ENCODE results near the gene FAM20B.
A peak's percentile ranks its signal among the peaks of the same experiment; 100 is the strongest.
"Not testable (repeated sequence)": the region's sequence is repeated elsewhere in the genome, so short reads cannot be mapped to it uniquely, and the experiment has no call there.

Gene FAM20B

GRCh38 chr1:179025975-179026812, 500 bp downstream of the FAM20B start:
- peak; percentile 80 for DNase-seq

DNA sequence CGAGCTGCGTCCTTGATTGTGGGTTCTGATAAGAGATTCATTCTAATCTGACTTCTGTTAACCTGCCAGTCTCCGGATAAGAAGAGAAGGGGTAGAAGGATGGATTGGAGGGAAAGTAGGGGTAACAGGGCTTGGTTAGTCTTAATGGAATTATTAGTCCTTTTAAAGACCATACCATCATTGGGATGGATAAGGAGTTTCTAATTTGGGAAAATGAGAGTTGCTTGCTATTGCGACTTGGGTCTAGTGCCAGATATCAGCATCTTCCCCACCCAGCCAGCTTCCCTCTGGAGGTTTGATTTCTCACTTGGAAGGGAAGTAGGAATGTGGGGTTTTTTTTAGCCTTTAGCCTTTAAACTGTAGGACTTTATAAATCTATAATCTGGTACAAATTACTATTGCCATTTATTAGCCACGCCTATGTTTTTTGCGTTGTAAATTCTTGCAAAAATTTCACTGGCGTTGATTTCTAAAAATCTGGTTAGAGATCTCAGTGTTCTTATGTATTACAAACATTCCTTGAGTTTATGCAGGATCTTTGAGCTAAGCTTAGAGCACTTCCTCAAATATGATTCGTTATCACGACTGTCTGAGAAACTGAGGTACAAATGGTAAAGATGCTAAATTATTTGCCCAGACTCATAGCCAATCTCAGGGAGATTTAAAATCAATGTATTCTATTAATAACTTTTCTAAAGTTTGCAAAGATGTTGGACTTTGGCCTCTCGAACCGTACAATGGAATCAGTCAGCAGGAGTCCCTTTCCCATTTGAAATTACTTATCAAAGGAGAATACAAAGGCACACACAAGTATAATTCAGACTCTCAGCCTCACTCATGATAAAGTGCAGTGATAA, 1.3 kb downstream of the FAM20B start:
- DNase-seq, result no peak

GRCh38 chr1:179029321-179029759, 3.6 kb downstream of the FAM20B start:
- DNase-seq, result no peak

- no peak for DNase-seq
Measured at GRCh38 chr1:179030130-179030529, 4.4 kb downstream of the FAM20B start.

- no peak for DNase-seq
Measured at GRCh38 chr1:179030683-179031082, 5.0 kb downstream of the FAM20B start.

GRCh38 chr1:179031284-179031683, 5.6 kb downstream of the FAM20B start:
- no peak for DNase-seq

- DNase-seq, result no peak
Measured at GRCh38 chr1:179031855-179032513, 6.3 kb downstream of the FAM20B start.

DNA sequence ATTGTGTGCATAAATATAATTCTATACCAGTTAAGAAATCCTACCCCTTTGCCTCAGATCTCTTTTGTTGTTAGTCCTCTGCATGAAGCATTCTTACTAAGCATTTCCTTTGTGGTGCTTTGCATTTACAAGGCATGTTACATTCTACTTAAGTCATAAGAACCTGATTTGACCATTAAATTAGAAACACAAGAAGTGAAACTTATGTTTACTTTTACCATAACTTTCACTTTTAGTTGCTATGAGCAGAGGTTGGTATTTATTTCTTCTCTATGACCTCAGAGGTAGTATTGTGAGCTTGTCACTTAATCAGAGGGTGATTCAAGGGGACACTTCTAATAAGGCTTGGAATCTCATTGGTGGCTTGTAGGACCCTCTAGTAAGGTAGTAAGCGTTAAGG, 9.0 kb downstream of the FAM20B start:
- no peak for DNase-seq

GRCh38 chr1:179036844-179037465, 11.3 kb downstream of the FAM20B start:
- DNase-seq, result peak; percentile 37

- no peak for DNase-seq
Measured at GRCh38 chr1:179038528-179039281, 13.0 kb downstream of the FAM20B start.

GRCh38 chr1:179039502-179040174, 13.9 kb downstream of the FAM20B start:
- not testable (repeated sequence) for DNase-seq

DNA sequence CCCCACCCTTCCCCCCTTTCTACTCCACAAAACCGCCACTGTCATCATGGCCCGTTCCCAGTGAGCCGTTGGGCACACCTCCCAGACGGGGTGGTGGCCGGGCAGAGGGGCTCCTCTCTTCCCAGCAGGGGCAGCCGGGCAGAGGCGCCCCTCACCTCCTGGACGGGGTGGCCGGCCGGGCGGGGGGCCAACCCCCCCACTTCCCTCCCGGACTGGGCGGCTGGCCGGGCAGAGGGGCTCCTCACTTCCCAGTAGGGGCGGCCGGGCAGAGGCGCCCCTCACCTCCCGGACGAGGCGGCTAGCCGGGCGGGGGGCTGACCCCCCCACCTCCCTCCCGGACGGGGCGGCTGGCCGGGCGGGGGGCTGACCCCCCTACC, 14.5 kb downstream of the FAM20B start:
- DNase-seq, result not testable (repeated sequence)

- no peak for DNase-seq
Measured at GRCh38 chr1:179042087-179042486, 16.4 kb downstream of the FAM20B start.

GRCh38 chr1:179042700-179043099, 17.0 kb downstream of the FAM20B start:
- DNase-seq, result no peak

GRCh38 chr1:179043266-179043665, 17.6 kb downstream of the FAM20B start:
- DNase-seq, result no peak

GRCh38 chr1:179043907-179044306, 18.2 kb downstream of the FAM20B start:
- DNase-seq, result no peak

DNA sequence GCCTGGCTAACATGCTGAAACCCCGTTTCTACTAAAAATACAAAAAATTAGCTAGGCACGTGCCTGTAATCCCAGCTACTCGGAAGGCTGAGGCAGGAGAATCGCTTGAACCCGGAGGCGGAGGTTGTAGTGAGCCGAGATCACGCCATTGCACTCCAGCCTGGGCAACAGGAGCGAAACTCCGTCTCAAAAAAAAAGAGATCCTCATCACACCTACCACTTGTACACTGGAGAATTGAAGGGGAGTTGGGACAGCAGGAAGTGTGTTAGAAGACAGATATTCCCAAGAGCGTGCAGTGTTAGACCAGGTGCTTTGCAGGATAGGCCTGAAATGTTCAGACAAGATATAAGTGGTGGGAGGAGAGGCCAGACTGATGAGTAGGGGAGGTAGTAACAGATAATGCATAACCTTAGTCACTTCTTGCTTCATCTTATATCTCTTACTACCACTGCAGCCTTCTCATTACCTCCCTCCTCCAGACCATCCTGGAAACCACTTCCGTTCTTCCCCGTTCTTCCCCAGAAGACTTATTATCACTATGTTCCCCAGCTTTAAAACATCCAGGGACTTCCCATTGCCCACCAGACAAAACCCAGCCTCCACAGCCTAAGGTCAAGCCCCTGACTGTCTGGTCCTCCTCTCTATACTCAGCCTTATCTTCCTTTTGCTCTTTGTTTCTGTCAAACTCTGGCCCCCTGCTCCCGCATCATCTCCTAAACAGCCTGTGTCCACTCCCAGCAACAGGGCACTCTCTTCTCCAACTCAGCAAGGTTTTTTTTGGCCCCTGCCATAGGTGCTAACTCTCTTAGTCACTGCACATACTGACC, 21.3 kb downstream of the FAM20B start:
- DNase-seq, result no peak

DNA sequence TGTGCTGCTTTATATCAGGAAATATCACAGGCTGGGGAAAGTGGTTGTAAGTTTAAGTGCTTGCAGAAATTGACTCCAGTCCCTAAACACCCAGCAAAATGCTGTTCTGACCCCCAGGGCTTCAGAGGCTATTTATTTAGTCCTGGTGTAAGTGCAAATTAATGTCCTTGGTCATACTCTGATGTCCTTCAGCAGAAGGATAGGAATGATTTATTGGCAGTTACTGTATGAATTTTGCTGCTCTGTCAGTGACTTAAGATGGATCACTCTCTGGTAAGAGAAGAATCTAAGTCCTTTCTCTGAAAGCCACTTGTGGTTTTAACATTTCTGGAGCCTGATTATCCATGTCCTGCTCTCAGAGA, 21.9 kb downstream of the FAM20B start:
- no peak for DNase-seq

DNA sequence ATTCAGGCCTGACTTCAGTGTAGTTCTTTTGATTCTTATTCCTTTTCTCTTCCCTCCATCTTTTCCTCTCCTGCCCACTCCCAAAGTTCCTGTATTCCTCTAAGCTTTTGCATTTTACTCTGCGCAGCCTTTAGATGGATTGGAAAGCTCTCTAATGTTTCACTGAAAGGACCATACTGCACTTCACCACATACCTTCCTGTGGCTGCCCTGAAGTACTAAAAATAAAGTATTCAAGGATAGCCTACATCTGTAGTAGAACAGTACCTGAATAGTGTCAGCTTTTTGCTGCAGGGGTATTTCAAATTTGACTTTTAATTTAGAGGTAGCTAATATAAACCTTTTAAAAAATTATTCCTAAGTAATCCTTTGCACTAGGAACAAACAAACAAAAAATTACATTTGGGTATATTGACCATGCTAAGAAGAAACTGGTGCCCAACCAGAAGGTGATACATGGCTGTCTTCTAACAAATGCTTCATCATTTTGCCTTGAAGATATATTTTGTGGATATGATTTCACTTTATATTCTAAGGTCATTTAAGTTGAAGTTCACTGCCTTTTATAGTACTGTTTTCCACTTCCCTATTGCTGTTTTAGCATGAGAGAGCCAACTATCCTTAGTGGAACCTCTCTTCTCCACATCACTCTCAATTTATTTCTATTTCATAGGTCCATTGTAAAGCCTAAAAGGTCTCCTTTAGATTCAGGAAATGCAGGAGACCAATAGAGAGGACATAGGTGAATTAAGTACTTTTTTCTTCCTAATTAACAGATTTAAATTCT, 22.8 kb downstream of the FAM20B start:
- DNase-seq, result no peak

- no peak for DNase-seq
Measured at GRCh38 chr1:179052776-179053175, 27.1 kb downstream of the FAM20B start.
